ENCODE data around the gene MED12L. TPM values are rescaled to one million over a fixed set of nuclear protein-coding genes. Genes with fewer than 3 reads are reported as not detected.

The MED12L gene
- total RNA-seq, 4 donors from 2014 or later, result 0.09 to 3.3 (median 0.13) TPM; not detected in 1

- Histone ChIP-seq H3K36me3 (no peaks in the 10 kb centered on the region), H3K4me1 (no peaks in the 10 kb centered on the region), H3K27ac (no peak overlapping the region), H3K9me3 (no peaks in the 10 kb centered on the region), H3K27me3 (no peaks in the 10 kb centered on the region), H3K4me3 (no peak overlapping the region)
- DNase-seq, result no peak
- TF ChIP-seq POLR2A (IDR thresholded peaks at IDR 0.05), result no peak
- no peak for TF ChIP-seq CTCF (IDR thresholded peaks at IDR 0.05)
Observed at GRCh38 chr3:151109286-151109800, 23.9 kb downstream of the MED12L start.

- no peak for DNase-seq
- H3K36me3 ChIP-seq, result no peaks in the 10 kb centered on the region
- no peaks in the 10 kb centered on the region for H3K9me3 ChIP-seq
- H3K4me3 ChIP-seq, result no peak overlapping the region
- H3K27ac ChIP-seq, result no peak overlapping the region
- TF ChIP-seq POLR2A (IDR thresholded peaks at IDR 0.05) (no peak), CTCF (IDR thresholded peaks at IDR 0.05) (no peak)
- H3K4me1 ChIP-seq, result no peaks in the 10 kb centered on the region
- no peaks in the 10 kb centered on the region for H3K27me3 ChIP-seq
Observed at GRCh38 chr3:151112731-151113130, 27.3 kb downstream of the MED12L start.

- Histone ChIP-seq H3K27ac (no peak overlapping the region), H3K36me3 (no peaks in the 10 kb centered on the region), H3K4me1 (no peaks in the 10 kb centered on the region), H3K27me3 (no peaks in the 10 kb centered on the region), H3K9me3 (no peaks in the 10 kb centered on the region), H3K4me3 (no peak overlapping the region)
- TF ChIP-seq POLR2A (IDR thresholded peaks at IDR 0.05), result no peak
- no peak for TF ChIP-seq CTCF (IDR thresholded peaks at IDR 0.05)
- no peak for DNase-seq
Observed at GRCh38 chr3:151113343-151113742, 27.9 kb downstream of the MED12L start.

- H3K4me3 ChIP-seq, result no peak overlapping the region
- H3K36me3 ChIP-seq, result no peaks in the 10 kb centered on the region
- TF ChIP-seq CTCF (IDR thresholded peaks at IDR 0.05) (no peak), POLR2A (IDR thresholded peaks at IDR 0.05) (no peak)
- no peaks in the 10 kb centered on the region for H3K4me1 ChIP-seq
- no peak overlapping the region for H3K27ac ChIP-seq
- H3K27me3 ChIP-seq, result no peaks in the 10 kb centered on the region
- DNase-seq, result no peak
- no peaks in the 10 kb centered on the region for H3K9me3 ChIP-seq
Observed at GRCh38 chr3:151117047-151117446, 31.6 kb downstream of the MED12L start.

GRCh38 chr3:151119188-151119587 is 33.7 kb downstream of the MED12L start:
- Histone ChIP-seq H3K36me3 (no peaks in the 10 kb centered on the region), H3K9me3 (no peaks in the 10 kb centered on the region), H3K4me1 (no peaks in the 10 kb centered on the region), H3K27me3 (no peaks in the 10 kb centered on the region), H3K27ac (no peak overlapping the region), H3K4me3 (no peak overlapping the region)
- no peak for DNase-seq
- TF ChIP-seq POLR2A (IDR thresholded peaks at IDR 0.05) (no peak), CTCF (IDR thresholded peaks at IDR 0.05) (no peak)

GRCh38 chr3:151120409-151120808 is 34.9 kb downstream of the MED12L start:
- TF ChIP-seq CTCF (IDR thresholded peaks at IDR 0.05) (no peak), POLR2A (IDR thresholded peaks at IDR 0.05) (no peak)
- Histone ChIP-seq H3K27ac (no peak overlapping the region), H3K9me3 (no peaks in the 10 kb centered on the region), H3K27me3 (no peaks in the 10 kb centered on the region), H3K4me1 (no peaks in the 10 kb centered on the region), H3K4me3 (no peak overlapping the region), H3K36me3 (no peaks in the 10 kb centered on the region)
- no peak for DNase-seq

Data from Peyer's patch (tissue), 4 donors.